Dermis blood vessel endothelial cell (primary cell): ENCODE measurements around the gene APBB1. TPM values are rescaled to one million over a fixed set of nuclear protein-coding genes. Genes with fewer than 3 reads are reported as not detected.

Source experiments
- total RNA-seq: library from RNA; depleted of rRNA; stranded (reverse); fragments of >200 nt; gene quantifications from 2 replicates; pipeline ENCODE4 v1.2.3, GENCODE V29; 2014

The APBB1 gene
- total RNA-seq, 1 donor from 2014 or later: 52.9 TPM

Other genes with a start within 250 kb of the APBB1 start
- gene OR52B2, start 248.8 kb downstream of the APBB1 start, total RNA-seq: 0.09 TPM in 1 of 2 replicates, not detected in the other
- not detected in 2 replicates for gene OR52W1, start 219.9 kb downstream of the APBB1 start, total RNA-seq
- not detected in 2 replicates for gene C11orf42, start 213.5 kb downstream of the APBB1 start, total RNA-seq
- gene FHIP1B, start 184.5 kb downstream of the APBB1 start, total RNA-seq: 9.5 and 15.1 TPM in 2 replicates
- 0.09 TPM in 1 of 2 replicates, not detected in the other for gene CNGA4, start 180.0 kb downstream of the APBB1 start, total RNA-seq
- not detected in 2 replicates for gene CCKBR, start 159.3 kb downstream of the APBB1 start, total RNA-seq
- gene CAVIN3, start 98.6 kb downstream of the APBB1 start, total RNA-seq: 201 and 220 TPM in 2 replicates
- gene SMPD1, start 28.6 kb downstream of the APBB1 start, total RNA-seq: 25.2 and 27.6 TPM in 2 replicates
- 0.19 and 0.51 TPM in 2 replicates for gene HPX, start 21.9 kb upstream of the APBB1 start, total RNA-seq
- gene TRIM3, start 54.8 kb upstream of the APBB1 start, total RNA-seq: 18.4 and 19.8 TPM in 2 replicates
- gene ARFIP2, start 62.2 kb upstream of the APBB1 start, total RNA-seq: 46.6 and 47.0 TPM in 2 replicates
- gene TIMM10B, start 62.4 kb upstream of the APBB1 start, total RNA-seq: 26.4 and 32.5 TPM in 2 replicates
- gene DNHD1, start 78.2 kb upstream of the APBB1 start, total RNA-seq: 2.6 and 5.1 TPM in 2 replicates
- gene RRP8, start 184.5 kb upstream of the APBB1 start, total RNA-seq: 15.1 and 16.0 TPM in 2 replicates
- 163 and 202 TPM in 2 replicates for gene ILK, start 184.7 kb upstream of the APBB1 start, total RNA-seq
- 27.5 and 34.2 TPM in 2 replicates for gene TAF10, start 193.1 kb upstream of the APBB1 start, total RNA-seq
- 137 and 197 TPM in 2 replicates for gene TPP1, start 200.3 kb upstream of the APBB1 start, total RNA-seq
- 61.8 and 81.7 TPM in 2 replicates for gene DCHS1, start 236.7 kb upstream of the APBB1 start, total RNA-seq